Measurements from ENCODE around the gene RAB3D. TPM values are rescaled to one million over a fixed set of nuclear protein-coding genes. Genes with fewer than 3 reads are reported as not detected.

The RAB3D gene
- total RNA-seq, 1 donor from 2014 or later = 58.1 TPM

GRCh38 chr19:11296264-11296663 is 43.2 kb downstream of the RAB3D start:
- no peak for DNase-seq (ENCODE audit: low spot score)

DNA sequence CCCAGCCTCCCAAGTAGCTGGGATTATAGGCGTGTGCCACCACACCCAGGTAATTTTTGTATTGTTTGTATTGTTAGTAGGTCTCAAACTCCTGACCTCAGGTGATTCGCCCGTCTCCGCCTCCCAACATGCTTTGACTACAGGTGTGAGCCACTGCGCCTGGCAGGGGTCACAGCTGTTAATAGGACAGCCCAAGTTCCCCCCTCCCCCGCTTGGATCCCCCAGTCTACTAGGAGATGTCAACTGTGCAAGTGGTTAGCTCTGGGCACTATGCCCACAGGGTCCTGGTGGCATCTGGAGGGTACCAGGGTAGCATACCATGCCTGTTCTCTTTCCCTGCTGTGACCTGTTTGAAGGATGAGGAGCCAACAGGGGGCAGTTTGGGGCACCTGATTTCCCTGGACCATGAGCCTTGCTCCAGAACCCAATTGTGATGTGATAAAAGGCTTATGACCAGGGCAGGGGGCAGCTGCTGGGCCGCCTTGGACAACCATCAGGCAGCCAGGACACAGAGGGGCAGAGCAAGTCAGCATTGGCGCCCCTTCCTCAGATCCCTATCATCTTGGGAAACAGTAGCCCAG is 43.7 kb downstream of the RAB3D start, which contains the start of gene TSPAN16:
Gene TSPAN16 (plus strand): TSS at position 496 of the 581 bp plus-strand sequence. CDS start 138 bp downstream, outside the sequence.
- no peak for DNase-seq (ENCODE audit: low spot score)

- no peak for DNase-seq (ENCODE audit: low spot score)
These were observed 44.3 kb downstream of the RAB3D start for GRCh38 chr19:11295180-11295579.

- DNase-seq (ENCODE audit: low spot score) = peak; percentile 97
These were observed 45.7 kb downstream of the RAB3D start for GRCh38 chr19:11293433-11294389.

GRCh38 chr19:11291991-11292390 is 47.5 kb downstream of the RAB3D start:
- DNase-seq (ENCODE audit: low spot score) = no peak

DNA sequence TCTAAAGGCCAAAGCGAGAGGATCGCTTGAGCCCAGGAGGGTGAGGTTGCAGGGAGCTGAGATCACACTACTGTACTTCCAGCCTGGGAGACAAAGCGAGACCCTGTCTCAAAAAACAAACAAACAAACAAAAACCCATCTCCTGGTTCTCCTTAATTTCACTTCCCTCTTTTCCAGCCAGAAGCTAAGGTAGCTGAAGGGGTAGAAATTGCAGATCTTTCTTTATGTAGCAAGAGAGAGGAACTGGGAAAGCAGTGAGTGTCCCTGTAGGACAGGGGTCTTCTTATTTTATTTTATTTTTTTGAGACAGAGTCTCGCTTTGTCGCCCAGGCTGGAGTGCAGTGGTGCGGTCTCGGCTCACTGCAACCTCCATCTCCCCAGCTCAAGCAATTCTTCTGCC is 48.0 kb downstream of the RAB3D start:
- no peak for DNase-seq (ENCODE audit: low spot score)

DNA sequence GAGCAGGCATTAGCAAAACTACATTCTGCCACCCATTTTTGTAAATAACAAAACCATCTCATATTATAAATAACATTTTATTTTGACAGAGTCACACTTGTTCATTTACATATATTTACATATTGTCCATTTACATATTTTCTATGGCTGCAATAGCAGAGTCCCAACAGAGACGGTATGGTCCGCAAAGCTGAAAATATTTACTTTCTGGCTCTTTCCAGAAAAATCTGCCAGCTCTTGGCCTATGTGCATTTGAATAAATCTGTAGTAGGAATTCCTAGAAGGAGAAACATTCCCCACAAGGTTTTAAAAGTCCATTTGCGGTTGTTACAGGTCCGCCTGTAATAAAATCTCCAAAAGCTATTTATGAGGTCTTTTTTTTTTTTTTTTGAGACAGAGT is 49.2 kb downstream of the RAB3D start:
- DNase-seq (ENCODE audit: low spot score) = no peak

- no peak for DNase-seq (ENCODE audit: low spot score)
These were observed 51.1 kb downstream of the RAB3D start for GRCh38 chr19:11288349-11288748.

DNA sequence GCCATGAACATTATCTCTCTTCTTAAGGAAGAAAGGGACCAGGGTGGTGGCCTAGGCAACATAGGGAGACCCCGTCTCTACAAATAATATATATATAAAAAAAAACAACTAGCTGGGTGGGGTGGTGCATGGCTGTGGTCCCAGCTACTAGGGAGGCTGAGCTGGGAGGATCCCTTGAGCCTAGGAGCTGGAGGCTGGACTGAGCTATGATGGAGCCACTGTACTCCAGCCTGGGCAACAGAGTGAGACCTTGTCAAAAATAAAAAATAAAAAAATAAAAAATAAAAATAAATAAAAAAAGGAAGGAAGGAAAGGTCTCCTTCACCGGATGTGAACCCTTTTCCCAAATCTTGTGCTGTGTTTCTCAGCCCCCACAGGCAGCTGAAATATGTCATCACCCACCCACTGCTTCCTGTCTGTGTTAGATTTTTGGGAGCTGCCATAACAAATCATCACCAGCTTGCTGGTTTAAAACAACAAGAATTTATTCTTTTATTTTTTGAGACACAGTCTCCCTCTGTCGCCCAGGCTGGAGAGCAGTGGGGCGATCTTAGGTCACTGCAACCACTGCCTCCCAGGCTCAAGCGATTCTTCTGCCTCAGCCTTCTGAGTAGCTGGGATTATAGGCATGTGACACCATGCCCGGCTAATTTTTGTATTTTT is 53.0 kb downstream of the RAB3D start:
- no peak for DNase-seq (ENCODE audit: low spot score)

GRCh38 chr19:11284515-11284914 is 54.9 kb downstream of the RAB3D start:
- DNase-seq (ENCODE audit: low spot score) = no peak

- no peak for DNase-seq (ENCODE audit: low spot score)
These were observed 58.0 kb downstream of the RAB3D start for GRCh38 chr19:11281356-11282049.

DNA sequence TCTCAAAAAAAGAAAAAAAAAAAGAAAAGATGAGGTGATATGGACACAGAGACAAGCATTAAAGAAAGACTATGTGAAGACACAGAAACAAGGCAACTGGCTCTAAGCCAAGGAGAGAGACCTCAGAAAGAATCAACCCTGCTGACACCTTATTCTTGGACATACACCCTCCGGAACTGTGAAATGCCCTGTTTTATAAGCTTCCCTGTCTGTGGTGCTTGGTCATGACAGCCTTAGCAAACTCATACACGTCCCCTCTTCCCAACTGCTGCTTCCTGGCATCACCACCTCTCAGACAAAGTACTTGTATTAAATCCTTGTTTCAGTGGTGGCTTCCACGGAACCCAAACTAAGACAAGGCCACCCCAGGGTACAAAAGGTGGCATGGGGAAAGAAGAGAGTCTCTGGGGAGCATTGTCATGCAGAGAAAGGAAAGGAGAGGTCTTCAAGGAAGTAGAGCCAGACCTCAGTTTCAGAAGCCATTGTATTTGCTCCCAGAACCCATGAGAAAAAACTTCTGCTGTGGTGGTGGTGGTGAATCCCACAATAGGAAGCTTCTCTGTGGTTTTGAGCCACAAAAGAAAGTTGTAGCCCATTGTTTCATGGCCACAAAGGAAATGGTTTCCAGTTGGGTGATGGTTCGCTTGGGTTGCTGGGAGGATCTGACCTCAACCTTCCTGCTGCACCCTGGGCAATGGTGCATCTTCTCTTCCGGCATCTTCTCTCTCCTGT is 59.8 kb downstream of the RAB3D start:
- no peak for DNase-seq (ENCODE audit: low spot score)

DNA sequence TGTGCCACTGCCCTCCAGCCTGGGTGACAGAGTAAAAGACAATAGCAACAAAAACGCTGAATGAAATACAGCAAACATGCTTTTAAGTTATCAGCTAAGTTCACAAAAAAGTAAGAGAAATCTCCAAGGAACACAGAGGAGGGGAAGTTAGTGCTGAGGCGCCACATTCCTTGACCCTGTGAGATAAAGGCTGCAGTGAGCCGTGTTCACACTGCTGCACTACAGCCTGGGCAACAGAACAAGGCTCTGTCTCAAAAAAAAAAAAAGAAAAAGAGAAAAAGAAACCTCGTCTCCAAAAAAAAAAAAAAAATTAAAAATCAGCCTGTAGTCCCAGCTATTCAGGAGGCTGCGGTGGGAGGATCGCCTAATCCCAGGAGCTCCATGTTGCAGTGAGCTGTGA is 60.8 kb downstream of the RAB3D start:
- DNase-seq (ENCODE audit: low spot score) = no peak

DNA sequence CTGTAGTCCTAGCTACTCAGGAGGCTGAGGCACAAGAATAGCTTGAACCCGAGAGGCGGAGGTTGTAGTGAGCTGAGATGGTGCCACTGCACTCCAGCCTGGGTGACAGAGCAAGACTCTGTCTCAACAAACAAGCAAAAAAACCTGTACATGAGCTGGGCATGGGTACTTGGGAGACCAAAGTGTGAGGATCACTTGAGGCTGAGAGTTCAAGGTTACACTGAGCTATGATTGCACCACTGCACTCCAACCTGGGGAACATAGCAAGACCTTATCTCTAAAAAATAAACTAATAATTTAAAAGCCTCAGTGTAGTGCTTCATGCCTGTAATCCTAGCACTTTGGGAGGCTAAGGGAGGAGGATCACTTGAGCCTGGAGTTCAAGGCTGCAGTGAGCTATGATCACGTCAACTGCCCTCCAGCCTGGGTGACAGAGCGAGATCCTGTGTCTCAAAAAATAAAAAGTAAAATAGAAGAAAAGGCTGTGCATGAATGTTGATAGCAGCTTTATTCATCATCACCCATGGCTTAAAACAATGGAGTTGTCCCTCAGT is 64.8 kb downstream of the RAB3D start:
- no peak for DNase-seq (ENCODE audit: low spot score)

DNA sequence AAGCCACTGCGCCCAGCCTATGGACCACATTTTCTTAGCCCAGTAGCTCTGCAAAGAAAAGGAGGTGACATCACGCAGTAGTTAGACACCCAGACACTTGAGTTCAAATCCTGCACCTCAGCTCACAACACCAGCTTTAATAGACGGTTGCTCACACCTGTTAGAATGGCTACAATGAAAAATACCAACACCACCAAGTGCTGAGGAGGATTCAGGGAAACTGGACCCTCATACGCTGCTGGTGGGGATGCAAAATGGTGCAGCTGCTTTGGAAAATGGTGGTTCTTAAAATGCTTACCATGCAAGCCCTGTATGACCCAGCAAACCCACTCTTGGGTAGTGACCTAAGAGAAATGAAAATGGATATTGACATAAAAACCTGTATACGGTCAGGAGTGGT is 65.5 kb downstream of the RAB3D start:
- no peak for DNase-seq (ENCODE audit: low spot score)

- DNase-seq (ENCODE audit: low spot score) = no peak
These were observed 66.2 kb downstream of the RAB3D start for GRCh38 chr19:11273296-11273695.

Other genes with a start within 250 kb of the RAB3D start
- gene SPC24, start 183.9 kb downstream of the RAB3D start, total RNA-seq = 1.4 TPM
- 170 TPM for gene KANK2, start 142.1 kb downstream of the RAB3D start, total RNA-seq
- gene ANGPTL8, start 100.0 kb downstream of the RAB3D start, total RNA-seq = not detected
- 125 TPM for gene DOCK6, start 77.1 kb downstream of the RAB3D start, total RNA-seq
- not detected for gene TSPAN16, start 43.5 kb downstream of the RAB3D start, total RNA-seq
- 185 TPM for gene TMEM205, start 6.6 kb upstream of the RAB3D start, total RNA-seq
- 44.4 TPM for gene CCDC159, start 6.9 kb upstream of the RAB3D start, total RNA-seq
- 25.5 TPM for gene PLPPR2, start 15.8 kb upstream of the RAB3D start, total RNA-seq
- gene SWSAP1, start 35.0 kb upstream of the RAB3D start, total RNA-seq = 4.3 TPM
- 6.7 TPM for gene EPOR, start 44.7 kb upstream of the RAB3D start, total RNA-seq
- gene RGL3, start 79.7 kb upstream of the RAB3D start, total RNA-seq = 44.2 TPM
- gene ODAD3, start 95.5 kb upstream of the RAB3D start, total RNA-seq = 0.78 TPM
- gene PRKCSH, start 96.0 kb upstream of the RAB3D start, total RNA-seq = 267 TPM
- not detected for gene ELAVL3, start 141.4 kb upstream of the RAB3D start, total RNA-seq
- gene ZNF653, start 166.2 kb upstream of the RAB3D start, total RNA-seq = 10.9 TPM
- 43.7 TPM for gene ECSIT, start 189.5 kb upstream of the RAB3D start, total RNA-seq
- gene CNN1, start 199.2 kb upstream of the RAB3D start, total RNA-seq = 301 TPM
- gene ELOF1, start 219.6 kb upstream of the RAB3D start, total RNA-seq = 46.2 TPM
- 19.9 TPM for gene ACP5, start 238.0 kb upstream of the RAB3D start, total RNA-seq

Data from ureter (tissue), 1 donor.